Caco-2 (cell line): ENCODE data around the gene FAM240B. TPM values are rescaled to one million over a fixed set of nuclear protein-coding genes. Genes with fewer than 3 reads are reported as not detected.

Source experiments
- BruUV-seq: library from RNA; stranded (reverse); fragments of 400-500 nt; replicated peaks from 2 replicates; lab custom pipeline; 2021; lab: Mats Ljungman, UMichigan
- CTCF ChIA-PET: fragments of 300-600 bp; sonication (Branson Sonifier 250); formaldehyde crosslinking; loops from one replicate; lab custom pipeline; 2022; ENCODE audit warnings: antibody characterized with exemption; lab: Charles Lee
- POLR2A ChIA-PET: fragments of 300-600 bp; sonication (Branson Sonifier 250); formaldehyde crosslinking; loops from one replicate; lab custom pipeline; 2022; ENCODE audit warnings: antibody characterized with exemption; lab: Charles Lee
- DNase-seq, 2 experiments: peaks; one replicate each; pipeline versions ENCODE4 v3.0.0 to v3.0.0-alpha.2; 2020 to 2022
- H3K27me3 ChIP-seq: replicated peaks from 2 replicates; pipeline ENCODE4 v1.6.0; 2011; ENCODE audit warnings: low read length; ENCODE audit not compliant: control insufficient read depth, insufficient read depth
- H3K36me3 ChIP-seq: 2 replicates; pipeline ENCODE4 v1.5.1; 2011; ENCODE audit warnings: low read length; ENCODE audit not compliant: control insufficient read depth, insufficient read depth
- H3K4me1 ChIP-seq: fragments of 250-450 bp; sonication (Bioruptor Pico); 2 replicates; pipeline ENCODE4 v1.5.1; 2020; ENCODE audit warnings: mild to moderate bottlenecking
- H3K4me3 ChIP-seq: 2 replicates; pipeline ENCODE4 v1.5.1; 2011; ENCODE audit warnings: low read depth, mild to moderate bottlenecking, control low read depth, low read length
- H3K9me3 ChIP-seq: fragments of 250-450 bp; sonication (Bioruptor Pico); 2 replicates; pipeline ENCODE4 v1.5.1; 2020; ENCODE audit warnings: mild to moderate bottlenecking, moderate library complexity
- H3K27ac Mint-ChIP-seq: one replicate; pipeline ENCODE4 v1.8.0; 2022; ENCODE audit warnings: mixed read lengths; ENCODE audit not compliant: unreplicated experiment
- H3K27me3 Mint-ChIP-seq: one replicate; pipeline ENCODE4 v1.8.0; 2022; ENCODE audit warnings: mixed read lengths; ENCODE audit not compliant: insufficient read depth, unreplicated experiment
- H3K36me3 Mint-ChIP-seq: one replicate; pipeline ENCODE4 v1.8.0; 2022; ENCODE audit warnings: mild to moderate bottlenecking, mixed read lengths; ENCODE audit not compliant: insufficient read depth, unreplicated experiment
- H3K4me1 Mint-ChIP-seq: one replicate; pipeline ENCODE4 v1.8.0; 2022; ENCODE audit warnings: low read depth, mixed read lengths; ENCODE audit not compliant: unreplicated experiment
- H3K4me3 Mint-ChIP-seq: one replicate; pipeline ENCODE4 v1.8.0; 2022; ENCODE audit warnings: mild to moderate bottlenecking, moderate library complexity, mixed read lengths; ENCODE audit not compliant: unreplicated experiment
- H3K9me3 Mint-ChIP-seq: one replicate; pipeline ENCODE4 v1.8.0; 2022; ENCODE audit warnings: mixed read lengths; ENCODE audit not compliant: unreplicated experiment
- CTCF ChIP-seq, 2 experiments: fragments of 200-600 bp in 1 of 2; IDR thresholded peaks; 1 replicate in 1 of 2; 2 replicates in 1 of 2; pipeline versions ENCODE4 v1.5.1 to v1.8.0; 2011 to 2022; ENCODE audit warnings: antibody characterized with exemption in 1 of 2, control low read depth in 1 of 2, inconsistent platforms in 1 of 2, low read depth in 1 of 2, low read length in 1 of 2, mild to moderate bottlenecking in 1 of 2, moderate library complexity in 1 of 2; ENCODE audit not compliant: insufficient read depth in 1 of 2, severe bottlenecking in 1 of 2, unreplicated experiment in 1 of 2
- intact Hi-C: fragments of 100-400 bp; cut with micrococcal nuclease; formaldehyde crosslinking; loops from one replicate; pipeline ENCODE4 v1.10.0; 2022; ENCODE audit not compliant: unreplicated experiment
- total RNA-seq: library from RNA; stranded (reverse); gene quantifications from 2 replicates; pipeline ENCODE4 v1.2.3, GENCODE V29; 2022

FAM240B gene
- total RNA-seq, 1 experiment from 2014 or later: not detected

DNA sequence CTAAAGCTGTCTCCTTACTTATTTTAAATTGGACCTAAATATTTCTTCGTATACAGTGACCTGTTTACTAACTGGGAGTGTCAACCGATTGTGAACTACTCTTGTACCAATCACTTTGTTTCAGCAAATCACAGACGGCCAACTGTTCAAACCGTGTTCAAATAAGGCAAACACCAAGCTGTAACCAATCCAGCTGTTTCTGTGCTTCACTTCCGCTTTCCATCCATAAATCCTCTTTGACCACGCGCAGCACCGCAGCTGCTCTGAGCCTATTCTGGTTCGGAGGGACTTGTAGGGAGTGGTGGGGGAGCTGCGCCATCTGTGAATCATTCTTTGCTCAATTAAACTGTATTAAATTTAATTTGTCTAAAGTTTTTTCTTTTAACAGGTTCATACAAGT is 4.8 kb upstream of the FAM240B start:
- no peaks in the 10 kb centered on the region for H3K4me1 Mint-ChIP-seq
- POLR2A ChIA-PET: no interaction called here
- CTCF ChIA-PET: no interaction called here
- Histone ChIP-seq H3K36me3 (no peaks in the 10 kb centered on the region), H3K4me1 (no peaks in the 10 kb centered on the region), H3K9me3 (no peaks in the 10 kb centered on the region), H3K4me3 (no peak overlapping the region), H3K27me3 (no peaks in the 10 kb centered on the region; the same call in 1 of the 2 replicates)
- H3K9me3 Mint-ChIP-seq: no peaks in the 10 kb centered on the region
- peaks cover 6% of the 10 kb centered on the region for H3K27me3 Mint-ChIP-seq
- DNase-seq: no peak
- no peaks in the 10 kb centered on the region for H3K36me3 Mint-ChIP-seq
- BruUV-seq: no TSS peak
- TF ChIP-seq CTCF (IDR thresholded peaks at IDR 0.05; ENCODE audit: insufficient read depth in 1 of 2, low read depth in 1 of 2, low read length in 1 of 2, severe bottlenecking in 1 of 2, unreplicated experiment in 1 of 2): no peak
- intact Hi-C loops: no loop called here
- H3K4me3 Mint-ChIP-seq: no peak overlapping the region
- no peak overlapping the region for H3K27ac Mint-ChIP-seq

- CTCF ChIA-PET: no interaction called here
- BruUV-seq: no TSS peak
- Mint-ChIP-seq H3K36me3 (no peaks in the 10 kb centered on the region), H3K4me3 (no peak overlapping the region), H3K27ac (no peak overlapping the region), H3K27me3 (peaks cover 4% of the 10 kb centered on the region), H3K9me3 (no peaks in the 10 kb centered on the region), H3K4me1 (no peaks in the 10 kb centered on the region)
- POLR2A ChIA-PET: no interaction called here
- no peak for TF ChIP-seq CTCF (IDR thresholded peaks at IDR 0.05; ENCODE audit: insufficient read depth in 1 of 2, low read depth in 1 of 2, low read length in 1 of 2, severe bottlenecking in 1 of 2, unreplicated experiment in 1 of 2)
- H3K27me3 ChIP-seq: no peaks in the 10 kb centered on the region; the same call in 1 of the 2 replicates
- intact Hi-C loops: no loop called here
- H3K4me1 ChIP-seq: no peaks in the 10 kb centered on the region
- no peaks in the 10 kb centered on the region for H3K9me3 ChIP-seq
- no peak overlapping the region for H3K4me3 ChIP-seq
- no peak for DNase-seq
- H3K36me3 ChIP-seq: no peaks in the 10 kb centered on the region
Measured at GRCh38 chr9:38718148-38718547, 1.8 kb downstream of the FAM240B start.

DNA sequence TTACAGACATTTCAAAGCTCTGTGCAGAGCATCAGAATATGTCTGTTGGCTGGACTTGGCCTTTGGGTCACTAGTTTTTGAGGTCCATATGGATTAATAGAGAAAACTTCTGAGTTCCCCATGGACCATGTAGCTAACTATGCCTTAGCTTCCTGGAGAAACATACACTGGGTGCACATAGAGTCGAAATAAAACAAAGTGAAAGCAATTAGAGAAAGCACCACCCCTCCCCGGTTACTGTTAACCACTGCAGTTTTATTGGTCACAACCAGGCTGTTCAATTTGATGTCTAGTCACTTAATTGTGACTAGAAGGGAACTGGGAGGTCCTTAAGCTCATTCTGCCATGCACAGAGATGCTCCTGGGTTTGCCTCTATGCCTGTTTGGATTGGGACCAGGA is 4.2 kb downstream of the FAM240B start:
- no peak for DNase-seq
- Mint-ChIP-seq H3K27ac (no peak overlapping the region), H3K9me3 (no peaks in the 10 kb centered on the region), H3K27me3 (peaks cover 4% of the 10 kb centered on the region), H3K4me1 (no peaks in the 10 kb centered on the region), H3K36me3 (no peaks in the 10 kb centered on the region), H3K4me3 (no peak overlapping the region)
- intact Hi-C loops: no loop called here
- ChIA-PET CTCF (no interaction called here), POLR2A (no interaction called here)
- H3K4me1 ChIP-seq: no peaks in the 10 kb centered on the region
- BruUV-seq: no TSS peak
- H3K36me3 ChIP-seq: no peaks in the 10 kb centered on the region
- H3K27me3 ChIP-seq: no peaks in the 10 kb centered on the region; the same call in 1 of the 2 replicates
- no peak overlapping the region for H3K4me3 ChIP-seq
- H3K9me3 ChIP-seq: no peaks in the 10 kb centered on the region
- TF ChIP-seq CTCF (IDR thresholded peaks at IDR 0.05; ENCODE audit: insufficient read depth in 1 of 2, low read depth in 1 of 2, low read length in 1 of 2, severe bottlenecking in 1 of 2, unreplicated experiment in 1 of 2): no peak
